Neural cell (in vitro differentiated cells): ENCODE data around the gene MBD2.
"Not testable (repeated sequence)": the region's sequence is repeated elsewhere in the genome, so short reads cannot be mapped to it uniquely, and the experiment has no call there.

ENCODE experiments used
- CTCF ChIP-seq: fragments of 450-650 bp; IDR thresholded peaks from 2 replicates; pipeline ENCODE4 v1.5.1; 2014; ENCODE audit warnings: antibody characterized with exemption, mild to moderate bottlenecking, moderate library complexity; ENCODE audit not compliant: poor library complexity, severe bottlenecking
- MXI1 ChIP-seq: fragments of 450-650 bp; conservative IDR thresholded peaks from 2 replicates; pipeline ENCODE4 v1.6.1; 2014; ENCODE audit warnings: antibody characterized with exemption, mild to moderate bottlenecking; ENCODE audit not compliant: poor library complexity, severe bottlenecking
- POLR2AphosphoS5 ChIP-seq: IDR thresholded peaks from 2 replicates; pipeline ENCODE4 v1.6.1; 2012
- REST ChIP-seq: IDR thresholded peaks from 2 replicates; pipeline ENCODE4 v1.6.1; 2012; ENCODE audit warnings: borderline replicate concordance
- SMC3 ChIP-seq: fragments of 450-650 bp; conservative IDR thresholded peaks from 2 replicates; pipeline ENCODE4 v1.6.1; 2014; ENCODE audit warnings: antibody characterized with exemption, mild to moderate bottlenecking, moderate library complexity; ENCODE audit not compliant: poor library complexity

GRCh38 chr18:54257818-54258217, 33.3 kb upstream of the MBD2 start:
- not testable (repeated sequence) for TF ChIP-seq REST, CTCF, POLR2AphosphoS5, SMC3, MXI1
